GM10266 (cell line): Measurements from ENCODE around the gene CABP1.
A peak's percentile ranks its signal among the peaks of the same experiment; 100 is the strongest.

Experiments
- DNase-seq: peaks from one replicate; pipeline ENCODE4 v3.0.0; 2012; ENCODE audit errors: extremely low spot score
- CTCF ChIP-seq: IDR thresholded peaks from 2 replicates; pipeline ENCODE4 v1.5.1; 2012; ENCODE audit warnings: mild to moderate bottlenecking, low read depth; ENCODE audit not compliant: control insufficient read depth, insufficient read depth; ENCODE audit errors: missing control alignments

The CABP1 gene

GRCh38 chr12:120703311-120703942, 63.0 kb downstream of the CABP1 start:
- no peak for TF ChIP-seq CTCF
- no peak for DNase-seq

GRCh38 chr12:120705618-120706017, 65.2 kb downstream of the CABP1 start:
- TF ChIP-seq CTCF, result no peak
- DNase-seq, result no peak

- TF ChIP-seq CTCF, result no peak
- no peak for DNase-seq
These were observed 65.6 kb downstream of the CABP1 start for GRCh38 chr12:120706029-120706428.

- DNase-seq, result no peak
- TF ChIP-seq CTCF, result no peak
These were observed 68.2 kb downstream of the CABP1 start for GRCh38 chr12:120708651-120709050.

GRCh38 chr12:120710031-120710804, 69.8 kb downstream of the CABP1 start, which contains the start of gene UNC119B:
UNC119B (plus strand) TSS chr12:120710458; CDS start chr12:120710475, 17 bp downstream.
- no peak for TF ChIP-seq CTCF
- DNase-seq, result peak; percentile 92

GRCh38 chr12:120710805-120711296, 70.4 kb downstream of the CABP1 start:
- TF ChIP-seq CTCF, result no peak
- peak; percentile 57 for DNase-seq

- no peak for DNase-seq
- TF ChIP-seq CTCF, result no peak
These were observed 71.0 kb downstream of the CABP1 start for GRCh38 chr12:120711411-120711810.
